ENCODE measurements around the gene GMEB1.

The GMEB1 gene

DNA sequence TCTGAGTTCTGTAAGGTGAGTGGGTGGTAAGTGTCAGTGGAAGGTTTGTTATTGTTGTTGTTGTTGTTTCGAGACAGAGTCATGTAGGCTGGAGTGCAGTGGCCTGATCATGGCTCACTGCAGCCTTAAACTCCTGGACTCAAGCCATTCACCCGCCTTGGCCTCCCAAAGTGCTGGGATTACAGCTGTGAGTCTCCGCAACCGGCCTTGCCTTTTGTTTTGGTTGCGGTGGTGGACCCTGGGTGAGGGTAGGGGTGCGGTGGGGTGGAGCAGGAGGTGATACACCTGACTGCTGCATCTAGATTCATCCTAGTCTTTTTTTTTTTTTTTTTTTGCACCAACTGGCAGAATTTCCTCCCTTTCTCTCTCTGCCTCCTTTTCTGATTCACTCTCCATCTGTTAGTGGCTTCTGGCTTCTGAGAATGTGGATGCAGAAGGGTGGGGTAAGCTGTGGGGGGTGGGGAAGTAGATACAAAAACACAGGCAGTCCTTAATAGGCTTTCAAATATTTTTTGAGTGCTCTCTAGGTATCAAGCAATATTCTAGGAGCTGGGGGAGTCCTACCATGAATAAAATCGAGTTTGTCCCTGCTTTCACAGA, 4.6 kb upstream of the GMEB1 start:
- no peak for TF ChIP-seq TCF12 (IDR thresholded peaks at IDR 0.05; ENCODE audit: low read depth)
- TF ChIP-seq CREB1 (IDR thresholded peaks at IDR 0.05; ENCODE audit: low read depth): no peak
- no peak for TF ChIP-seq EP300 (IDR thresholded peaks at IDR 0.05; ENCODE audit: borderline replicate concordance)
- no peak for TF ChIP-seq CEBPB (IDR thresholded peaks at IDR 0.05)
- no peak for TF ChIP-seq TEAD4 (IDR thresholded peaks at IDR 0.05)
- TF ChIP-seq, protein P1, sequence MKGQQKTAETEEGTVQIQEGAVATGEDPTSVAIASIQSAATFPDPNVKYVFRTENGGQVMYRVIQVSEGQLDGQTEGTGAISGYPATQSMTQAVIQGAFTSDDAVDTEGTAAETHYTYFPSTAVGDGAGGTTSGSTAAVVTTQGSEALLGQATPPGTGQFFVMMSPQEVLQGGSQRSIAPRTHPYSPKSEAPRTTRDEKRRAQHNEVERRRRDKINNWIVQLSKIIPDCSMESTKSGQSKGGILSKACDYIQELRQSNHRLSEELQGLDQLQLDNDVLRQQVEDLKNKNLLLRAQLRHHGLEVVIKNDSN (IDR thresholded peaks at IDR 0.05): no peak
- TF ChIP-seq FOXM1 (IDR thresholded peaks at IDR 0.05; ENCODE audit: borderline replicate concordance, low read depth): no peak
- TF ChIP-seq TAF1 (IDR thresholded peaks at IDR 0.05; ENCODE audit: low read depth): no peak
- no peak for TF ChIP-seq EGR1 (IDR thresholded peaks at IDR 0.05)
- TF ChIP-seq, protein P2, sequence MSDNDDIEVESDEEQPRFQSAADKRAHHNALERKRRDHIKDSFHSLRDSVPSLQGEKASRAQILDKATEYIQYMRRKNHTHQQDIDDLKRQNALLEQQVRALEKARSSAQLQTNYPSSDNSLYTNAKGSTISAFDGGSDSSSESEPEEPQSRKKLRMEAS (IDR thresholded peaks at IDR 0.05): no peak
- no peak for TF ChIP-seq YY1 (IDR thresholded peaks at IDR 0.05; ENCODE audit: low read depth)
- TF ChIP-seq, protein P3, sequence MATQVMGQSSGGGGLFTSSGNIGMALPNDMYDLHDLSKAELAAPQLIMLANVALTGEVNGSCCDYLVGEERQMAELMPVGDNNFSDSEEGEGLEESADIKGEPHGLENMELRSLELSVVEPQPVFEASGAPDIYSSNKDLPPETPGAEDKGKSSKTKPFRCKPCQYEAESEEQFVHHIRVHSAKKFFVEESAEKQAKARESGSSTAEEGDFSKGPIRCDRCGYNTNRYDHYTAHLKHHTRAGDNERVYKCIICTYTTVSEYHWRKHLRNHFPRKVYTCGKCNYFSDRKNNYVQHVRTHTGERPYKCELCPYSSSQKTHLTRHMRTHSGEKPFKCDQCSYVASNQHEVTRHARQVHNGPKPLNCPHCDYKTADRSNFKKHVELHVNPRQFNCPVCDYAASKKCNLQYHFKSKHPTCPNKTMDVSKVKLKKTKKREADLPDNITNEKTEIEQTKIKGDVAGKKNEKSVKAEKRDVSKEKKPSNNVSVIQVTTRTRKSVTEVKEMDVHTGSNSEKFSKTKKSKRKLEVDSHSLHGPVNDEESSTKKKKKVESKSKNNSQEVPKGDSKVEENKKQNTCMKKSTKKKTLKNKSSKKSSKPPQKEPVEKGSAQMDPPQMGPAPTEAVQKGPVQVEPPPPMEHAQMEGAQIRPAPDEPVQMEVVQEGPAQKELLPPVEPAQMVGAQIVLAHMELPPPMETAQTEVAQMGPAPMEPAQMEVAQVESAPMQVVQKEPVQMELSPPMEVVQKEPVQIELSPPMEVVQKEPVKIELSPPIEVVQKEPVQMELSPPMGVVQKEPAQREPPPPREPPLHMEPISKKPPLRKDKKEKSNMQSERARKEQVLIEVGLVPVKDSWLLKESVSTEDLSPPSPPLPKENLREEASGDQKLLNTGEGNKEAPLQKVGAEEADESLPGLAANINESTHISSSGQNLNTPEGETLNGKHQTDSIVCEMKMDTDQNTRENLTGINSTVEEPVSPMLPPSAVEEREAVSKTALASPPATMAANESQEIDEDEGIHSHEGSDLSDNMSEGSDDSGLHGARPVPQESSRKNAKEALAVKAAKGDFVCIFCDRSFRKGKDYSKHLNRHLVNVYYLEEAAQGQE (IDR thresholded peaks at IDR 0.05; ENCODE audit: low read depth): no peak
- TF ChIP-seq NFIC (IDR thresholded peaks at IDR 0.05): no peak
- TF ChIP-seq ZBTB7A (IDR thresholded peaks at IDR 0.05; ENCODE audit: low read depth): no peak
- no peak for TF ChIP-seq RAD21 (IDR thresholded peaks at IDR 0.05; ENCODE audit: low read depth)

DNA sequence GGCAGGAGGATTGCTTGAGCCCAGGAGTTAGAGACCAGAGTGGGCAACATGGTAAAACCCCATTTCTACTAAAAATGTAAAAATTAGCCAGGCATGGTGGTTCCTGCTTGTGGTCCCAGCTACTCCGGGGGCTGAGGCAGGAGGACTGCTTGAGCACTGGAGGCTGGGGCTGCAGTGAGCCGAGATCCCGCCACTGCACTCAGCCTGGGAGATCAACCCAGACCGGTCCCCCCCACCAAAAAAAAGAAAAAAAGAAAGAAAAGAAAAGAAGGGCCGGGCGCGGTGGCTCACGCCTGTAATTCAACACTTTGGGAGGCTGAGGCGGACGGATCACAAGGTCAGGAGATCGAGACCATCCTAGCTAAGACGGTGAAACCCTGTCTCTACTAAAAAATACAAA, 1.8 kb upstream of the GMEB1 start:
- no peak for TF ChIP-seq TEAD4 (IDR thresholded peaks at IDR 0.05)

DNA sequence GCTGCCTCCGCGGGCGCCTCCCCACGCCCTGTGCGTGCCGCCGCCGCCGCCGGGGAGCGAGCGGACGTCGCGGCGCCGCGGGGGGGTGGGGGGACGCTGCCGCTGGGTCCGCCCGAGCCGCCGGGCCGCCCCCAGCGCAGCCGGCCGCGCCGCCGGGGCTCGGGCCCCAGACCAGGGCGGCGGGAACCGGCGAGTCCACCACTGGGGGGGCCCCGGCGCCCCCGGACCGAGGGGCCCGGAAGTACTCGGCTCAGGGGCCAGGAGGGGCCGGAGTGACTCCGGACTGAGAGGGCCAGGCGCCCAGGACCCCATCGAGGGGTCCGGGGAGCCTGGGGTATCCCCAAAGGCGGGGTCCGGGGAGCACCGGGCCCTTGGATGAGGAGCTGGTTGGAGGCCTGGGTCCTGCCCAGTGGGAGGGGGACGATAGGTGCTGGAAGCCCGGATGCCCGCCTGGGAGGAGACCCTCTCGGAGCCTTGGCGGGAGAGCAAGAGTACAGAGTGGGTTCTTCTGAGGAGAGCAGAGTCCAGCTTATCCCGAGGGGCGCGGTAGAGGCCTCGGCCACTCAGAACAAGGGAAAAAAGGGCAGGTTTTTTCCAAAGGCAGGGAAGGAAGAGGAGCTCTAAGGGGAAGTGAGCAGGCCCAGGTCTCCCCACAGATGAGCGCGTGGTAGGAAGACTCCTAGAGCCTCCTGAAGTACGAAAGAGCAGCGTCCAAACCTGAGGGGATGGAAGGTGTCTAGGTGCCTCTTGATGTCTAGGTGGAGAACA, 556 bp downstream of the GMEB1 start:
- TF ChIP-seq CEBPB (IDR thresholded peaks at IDR 0.05): no peak
- TF ChIP-seq, protein P2 (IDR thresholded peaks at IDR 0.05): peak; percentile 58
- TF ChIP-seq EP300 (IDR thresholded peaks at IDR 0.05; ENCODE audit: borderline replicate concordance): no peak
- TF ChIP-seq, protein P3 (IDR thresholded peaks at IDR 0.05; ENCODE audit: low read depth): no peak
- TF ChIP-seq FOXM1 (IDR thresholded peaks at IDR 0.05; ENCODE audit: borderline replicate concordance, low read depth): no peak
- no peak for TF ChIP-seq EGR1 (IDR thresholded peaks at IDR 0.05)
- TF ChIP-seq TAF1 (IDR thresholded peaks at IDR 0.05; ENCODE audit: low read depth): peak; percentile 39; the same call in 1 of the 2 replicates
- peak; percentile 86 for TF ChIP-seq ZBTB7A (IDR thresholded peaks at IDR 0.05; ENCODE audit: low read depth)
- no peak for TF ChIP-seq RAD21 (IDR thresholded peaks at IDR 0.05; ENCODE audit: low read depth)
- no peak for TF ChIP-seq NFIC (IDR thresholded peaks at IDR 0.05)
- no peak for TF ChIP-seq CREB1 (IDR thresholded peaks at IDR 0.05; ENCODE audit: low read depth)
- no peak for TF ChIP-seq TEAD4 (IDR thresholded peaks at IDR 0.05)
- TF ChIP-seq TCF12 (IDR thresholded peaks at IDR 0.05; ENCODE audit: low read depth): no peak
- TF ChIP-seq, protein P1 (IDR thresholded peaks at IDR 0.05): no peak
- TF ChIP-seq YY1 (IDR thresholded peaks at IDR 0.05; ENCODE audit: low read depth): no peak

DNA sequence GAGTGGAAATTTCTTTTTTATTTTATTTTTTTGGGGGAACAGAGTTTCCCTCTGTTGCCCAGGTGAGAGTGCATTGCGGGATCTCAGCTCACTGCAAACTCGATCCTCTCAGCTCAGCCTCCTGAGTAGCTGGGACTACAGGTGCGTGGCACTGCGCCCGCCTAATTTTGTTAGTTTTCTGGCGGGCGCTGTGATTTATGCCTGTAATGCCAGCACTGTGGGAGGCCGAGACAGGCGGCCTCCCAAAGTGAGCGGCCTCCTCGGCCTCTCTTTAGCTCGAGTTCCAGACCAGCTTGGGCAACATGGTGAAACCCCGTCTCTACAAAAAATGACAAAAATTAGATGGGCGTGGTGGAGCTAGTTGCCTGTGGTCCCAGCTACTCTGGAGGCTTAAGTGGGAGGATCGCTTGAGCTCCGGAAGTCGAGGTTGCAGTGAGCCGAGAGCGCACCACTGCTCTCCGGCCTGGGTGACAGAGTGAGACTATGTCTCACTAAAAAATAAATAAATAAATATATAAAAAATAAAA, 2.7 kb downstream of the GMEB1 start:
- TF ChIP-seq TAF1 (IDR thresholded peaks at IDR 0.05; ENCODE audit: low read depth) (no peak), TEAD4 (IDR thresholded peaks at IDR 0.05) (no peak), CREB1 (IDR thresholded peaks at IDR 0.05; ENCODE audit: low read depth) (no peak), FOXM1 (IDR thresholded peaks at IDR 0.05; ENCODE audit: borderline replicate concordance, low read depth) (no peak), RAD21 (IDR thresholded peaks at IDR 0.05; ENCODE audit: low read depth) (no peak), YY1 (IDR thresholded peaks at IDR 0.05; ENCODE audit: low read depth) (no peak), NFIC (IDR thresholded peaks at IDR 0.05) (no peak), EGR1 (IDR thresholded peaks at IDR 0.05) (no peak), TCF12 (IDR thresholded peaks at IDR 0.05; ENCODE audit: low read depth) (no peak), ZBTB7A (IDR thresholded peaks at IDR 0.05; ENCODE audit: low read depth) (no peak), EP300 (IDR thresholded peaks at IDR 0.05; ENCODE audit: borderline replicate concordance) (no peak), CEBPB (IDR thresholded peaks at IDR 0.05) (no peak)
- TF ChIP-seq, protein P3 (IDR thresholded peaks at IDR 0.05; ENCODE audit: low read depth): no peak
- TF ChIP-seq, protein P1 (IDR thresholded peaks at IDR 0.05): no peak
- TF ChIP-seq, protein P2 (IDR thresholded peaks at IDR 0.05): no peak
